GM18511 (cell line): Measurements from ENCODE around the gene IFT43.

ENCODE experiments used
- ATAC-seq: cut with Tn5 transposase; IDR thresholded peaks from one replicate; pipeline ENCODE4 v1.9.1; 2021; ENCODE audit warnings: mild to moderate bottlenecking, moderate library complexity; ENCODE audit not compliant: unreplicated experiment

IFT43 gene

DNA sequence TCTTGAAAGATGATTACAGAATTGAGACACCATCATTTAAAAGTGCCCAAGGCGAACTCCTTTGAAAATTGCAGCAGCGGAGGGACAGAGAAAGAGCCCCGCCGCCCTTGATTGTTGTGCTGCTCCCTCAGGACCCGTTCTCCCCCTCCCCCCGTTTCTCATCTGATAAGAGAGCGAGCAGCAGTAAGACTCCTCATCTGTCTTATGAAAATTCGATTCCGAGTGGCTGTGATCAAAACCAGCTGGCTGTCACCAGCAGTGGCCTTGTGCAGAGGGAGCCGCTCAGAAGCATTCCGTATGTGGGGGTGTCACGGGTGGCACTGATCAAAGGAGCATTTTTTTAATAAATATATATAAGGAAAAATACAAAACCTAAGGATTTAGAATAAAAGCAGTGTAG lies 88.2 kb downstream of the IFT43 start:
- no peak for ATAC-seq

DNA sequence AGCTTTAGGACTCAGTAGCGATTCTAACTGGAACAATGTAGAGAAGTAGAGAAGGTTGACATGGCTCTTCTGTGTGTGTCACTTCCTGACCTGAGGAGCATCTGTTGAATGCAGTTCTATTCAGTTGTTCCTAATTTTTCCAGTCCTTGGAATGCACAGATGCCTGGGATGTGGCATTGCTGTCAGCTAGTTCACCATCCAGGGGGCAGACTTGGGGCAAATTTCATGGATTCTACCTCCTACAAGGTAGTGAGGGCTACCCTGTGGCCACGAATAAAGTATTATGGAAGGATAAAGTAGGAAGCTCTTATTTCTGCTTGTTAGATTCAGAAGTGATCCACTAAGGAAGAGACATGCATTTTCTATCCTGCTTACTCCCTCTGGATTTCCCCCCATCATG lies 91.8 kb downstream of the IFT43 start:
- no peak for ATAC-seq

GRCh38 chr14:76078501-76078900 lies 92.9 kb downstream of the IFT43 start:
- no peak for ATAC-seq

DNA sequence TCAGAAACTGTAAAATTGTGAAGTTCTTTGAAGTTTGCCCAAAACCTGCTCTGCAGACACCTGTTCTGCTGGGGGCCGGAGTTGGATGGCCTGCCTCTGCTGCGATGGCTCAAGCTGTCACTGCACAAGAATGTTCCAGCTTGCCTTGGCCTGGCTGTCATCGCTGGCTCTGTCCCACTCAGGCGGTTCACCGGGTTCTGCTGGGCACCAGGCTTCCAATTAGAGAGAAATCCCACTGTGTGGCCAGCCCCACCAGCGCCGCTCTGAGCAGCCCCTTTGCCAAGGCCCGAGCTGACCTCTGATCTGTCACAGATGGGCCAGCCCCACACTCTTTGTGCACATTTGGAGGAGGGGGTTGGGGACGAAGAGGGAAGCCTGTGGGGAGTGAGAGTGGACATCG lies 94.5 kb downstream of the IFT43 start:
- ATAC-seq = no peak

DNA sequence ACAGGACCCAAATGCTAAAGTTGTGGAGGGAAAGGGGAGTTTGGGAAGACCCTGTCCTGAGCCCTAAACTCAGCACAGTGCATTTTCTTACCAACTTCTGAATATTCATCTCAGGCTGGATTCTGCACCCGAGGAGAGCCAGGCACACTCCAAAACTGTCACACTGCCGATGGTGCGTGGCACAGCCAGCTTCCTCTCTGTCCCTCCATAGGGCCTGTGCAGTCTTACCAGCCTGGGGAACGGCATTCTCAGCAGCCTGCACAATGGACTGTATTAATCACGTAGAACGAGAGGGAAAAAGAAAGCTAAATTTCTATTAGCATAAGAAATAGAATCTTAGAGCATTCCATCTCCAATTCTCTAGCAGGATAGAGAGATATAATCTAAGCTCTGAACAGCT lies 94.9 kb downstream of the IFT43 start:
- ATAC-seq = no peak

DNA sequence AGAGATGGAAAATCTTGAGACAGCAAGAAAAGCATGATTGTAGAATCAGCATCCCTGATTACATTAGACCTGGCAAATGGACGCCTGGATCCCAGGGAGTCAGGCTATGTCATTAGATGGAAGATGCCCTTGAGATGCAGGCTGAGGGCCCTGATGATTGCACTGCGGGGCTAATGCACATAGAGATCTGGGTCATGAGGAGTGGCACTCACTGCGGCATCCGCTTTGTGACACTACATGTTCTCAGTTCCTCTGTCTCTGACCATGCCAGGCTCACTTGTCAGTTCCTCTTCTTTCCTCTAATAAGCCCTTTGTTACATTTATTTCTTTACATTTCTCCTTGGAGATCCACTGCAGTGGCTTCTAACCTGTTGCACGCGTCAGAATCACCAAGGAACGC lies 96.1 kb downstream of the IFT43 start:
- ATAC-seq = no peak

GRCh38 chr14:76083796-76084765 lies 98.5 kb downstream of the IFT43 start:
- ATAC-seq = no peak

DNA sequence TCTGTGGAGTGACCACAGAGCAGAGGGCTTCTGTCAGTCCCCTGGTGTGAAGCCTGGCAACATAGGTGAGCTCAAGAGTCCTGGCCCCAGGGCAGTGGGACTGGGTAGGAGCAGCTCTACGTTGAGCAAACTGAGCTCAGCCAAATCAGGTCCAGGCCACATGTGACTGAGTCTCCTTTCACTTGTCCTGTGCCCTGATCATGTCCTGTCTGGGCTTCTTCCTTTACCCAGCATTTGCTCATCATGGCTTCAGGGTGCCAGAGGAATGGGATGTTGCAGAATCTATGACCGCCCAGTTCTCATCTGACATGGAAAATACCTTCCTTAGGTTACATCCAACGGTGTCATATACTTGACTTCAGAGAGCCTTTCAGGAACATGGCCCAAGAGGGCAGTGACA lies 99.8 kb downstream of the IFT43 start:
- no peak for ATAC-seq

GRCh38 chr14:76086636-76087035 lies 101.1 kb downstream of the IFT43 start:
- no peak for ATAC-seq

GRCh38 chr14:76088326-76088725 lies 102.8 kb downstream of the IFT43 start:
- ATAC-seq = no peak

DNA sequence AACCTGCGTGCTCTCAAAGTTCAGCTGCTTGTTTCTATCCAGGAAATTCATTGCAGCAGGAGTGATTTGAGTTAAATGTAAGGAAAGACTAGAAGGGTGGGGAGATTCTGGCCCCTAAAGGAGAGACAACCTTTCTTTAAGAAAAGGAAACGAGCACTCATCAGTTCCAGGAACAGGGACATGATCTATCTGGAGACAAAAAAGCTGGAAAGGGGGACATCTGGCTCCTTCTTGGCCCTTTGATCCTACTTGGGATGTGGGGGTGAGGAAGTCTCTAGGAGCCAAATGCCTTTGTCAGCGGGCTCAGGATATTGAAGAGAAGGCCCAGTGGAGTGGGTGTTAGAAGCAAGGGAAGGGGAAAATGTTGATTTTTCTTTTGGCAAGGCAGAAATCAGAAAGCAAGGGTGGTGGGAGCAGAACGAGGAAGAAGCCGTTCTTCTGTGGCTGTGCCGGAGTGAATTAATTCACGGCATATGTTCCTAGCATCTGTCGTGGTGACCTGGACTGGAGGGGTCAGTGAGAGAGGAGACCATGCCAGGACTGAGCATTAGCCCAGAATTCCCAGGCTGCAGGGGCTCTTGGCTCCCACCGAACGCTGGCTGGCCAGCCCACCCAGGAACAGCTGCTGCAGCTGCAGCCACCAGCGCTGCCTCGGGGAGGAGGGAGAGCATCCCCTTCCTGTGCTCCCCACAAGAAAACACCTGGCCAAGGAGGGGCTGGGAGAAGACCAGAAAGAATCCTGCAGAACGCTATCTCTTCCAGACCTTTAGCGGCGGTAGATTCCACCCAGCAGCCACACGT lies 103.4 kb downstream of the IFT43 start:
- ATAC-seq = no peak

DNA sequence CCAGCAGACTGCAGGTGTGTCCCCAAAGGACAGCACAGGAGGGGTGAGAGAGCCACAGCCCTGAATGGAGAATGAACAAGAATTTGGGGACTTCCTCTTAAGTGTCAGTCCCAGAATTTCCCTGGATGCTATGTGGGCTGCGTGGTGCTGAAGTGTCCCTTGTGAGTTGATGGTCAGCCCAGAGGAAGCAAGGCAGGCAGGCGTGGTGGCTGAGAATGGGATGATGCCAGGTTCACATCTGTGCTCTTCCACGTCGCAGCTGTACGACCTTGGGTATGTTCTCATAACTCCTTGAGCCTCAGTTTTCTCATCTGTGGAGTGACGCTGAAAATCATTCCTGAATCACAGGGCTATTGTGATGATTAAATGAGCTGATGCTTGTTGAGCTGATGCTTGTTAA lies 104.0 kb downstream of the IFT43 start:
- no peak for ATAC-seq

DNA sequence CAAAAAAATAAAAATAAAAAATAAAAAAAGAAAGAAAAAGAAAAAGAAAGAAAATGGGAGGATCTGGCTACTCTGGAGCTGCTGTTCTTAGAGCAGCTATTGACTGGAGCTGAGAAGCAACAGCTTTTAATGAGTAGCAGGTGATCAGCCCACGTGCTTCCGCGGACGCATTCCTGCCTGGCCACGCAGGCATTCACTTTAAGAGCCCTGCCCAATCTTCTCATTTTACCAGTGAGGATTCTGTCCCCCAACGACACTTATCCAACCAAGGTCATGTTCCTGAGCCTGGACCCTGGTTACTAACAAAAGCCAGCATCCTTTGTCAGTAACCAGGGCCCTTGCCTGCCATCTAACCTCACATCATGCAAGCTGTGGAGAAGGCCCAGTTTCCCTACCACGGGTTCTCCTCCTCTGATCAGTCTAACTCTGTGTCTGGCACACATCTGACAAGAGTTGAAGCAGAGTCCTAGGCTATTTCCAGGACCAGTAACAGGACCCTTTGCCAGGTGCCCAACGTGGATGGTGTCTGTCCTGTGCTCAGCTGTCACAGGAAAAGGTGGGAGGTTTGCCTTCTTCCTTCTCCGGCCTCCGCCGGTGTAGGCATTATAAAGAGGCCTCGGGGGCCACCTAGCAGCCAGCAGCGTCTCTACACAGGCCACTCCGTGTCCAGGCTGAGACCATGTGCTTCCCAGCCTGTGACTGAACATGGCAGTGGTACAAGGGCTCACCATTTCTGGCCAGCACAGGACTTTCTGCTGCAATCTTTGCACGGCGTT lies 105.2 kb downstream of the IFT43 start:
- no peak for ATAC-seq

GRCh38 chr14:76093077-76093476 lies 107.5 kb downstream of the IFT43 start:
- ATAC-seq = no peak

GRCh38 chr14:76096257-76096656 lies 110.7 kb downstream of the IFT43 start:
- ATAC-seq = no peak

DNA sequence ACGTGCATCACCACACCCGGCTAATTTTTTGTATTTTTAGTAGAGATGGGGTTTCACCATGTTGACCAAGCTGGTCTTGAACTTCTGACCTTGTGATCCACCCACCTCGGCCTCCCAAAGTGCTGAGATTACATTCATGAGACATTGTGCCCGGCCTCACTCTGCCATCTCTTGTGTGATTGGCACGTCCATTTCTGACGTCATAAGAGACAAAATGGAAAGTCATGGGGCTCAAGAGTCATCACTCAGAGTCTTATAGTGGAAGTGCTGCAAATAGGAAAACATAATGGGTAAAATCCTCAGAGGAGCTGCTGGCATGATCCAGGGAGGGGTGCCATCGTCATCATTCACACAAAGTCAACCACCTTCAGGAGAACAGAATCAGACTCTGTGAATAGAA lies 112.0 kb downstream of the IFT43 start:
- ATAC-seq = no peak

DNA sequence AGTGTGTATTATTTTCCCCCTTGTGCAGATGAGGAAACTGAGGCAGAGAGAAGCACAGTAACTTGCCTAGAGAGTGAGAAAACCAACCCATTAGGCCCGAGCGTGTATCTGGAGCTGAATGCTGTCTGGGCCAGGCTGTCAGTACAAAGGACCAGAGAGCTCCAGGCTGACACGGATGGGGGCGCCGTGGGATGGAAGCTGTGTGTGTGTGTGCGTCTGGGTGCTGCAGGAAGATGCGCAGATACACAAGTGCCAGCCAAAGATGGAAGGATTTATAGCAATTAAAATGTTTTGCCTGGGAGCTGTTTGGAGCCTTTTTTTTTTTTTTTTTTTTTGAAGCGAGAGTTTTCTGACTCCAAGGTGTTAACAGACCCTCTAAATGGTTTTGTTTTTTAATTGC lies 112.5 kb downstream of the IFT43 start:
- no peak for ATAC-seq

GRCh38 chr14:76098916-76099675 lies 113.5 kb downstream of the IFT43 start:
- ATAC-seq = no peak

- ATAC-seq = no peak
Observed at GRCh38 chr14:76100236-76100635, 114.7 kb downstream of the IFT43 start.
